GM19193 (cell line): ENCODE data around the gene CCKAR.

Source experiments
- POLR2A ChIP-seq: IDR thresholded peaks from 4 replicates; pipeline ENCODE4 v1.6.1; 2011; ENCODE audit not compliant: insufficient read depth, insufficient read length; ENCODE audit errors: extremely low read depth

CCKAR gene

DNA sequence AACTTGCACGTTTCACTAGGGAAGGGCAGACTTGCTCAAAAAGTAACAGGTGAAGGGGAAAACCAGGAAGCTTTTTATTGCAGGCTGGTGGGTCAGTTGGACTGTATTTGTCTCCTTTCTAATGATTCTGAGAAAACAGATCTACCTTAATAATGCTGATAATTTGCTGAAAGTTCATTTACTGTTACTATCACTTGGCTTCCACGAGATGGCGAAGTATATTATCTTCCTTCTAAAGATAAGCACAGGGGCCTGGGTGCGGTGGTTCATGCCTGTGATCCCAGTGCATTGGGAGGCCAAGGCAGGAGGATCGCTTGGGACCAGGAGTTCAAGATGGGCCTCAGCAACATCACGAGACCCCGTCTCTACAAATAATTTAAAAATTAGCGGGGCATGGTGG is 16.4 kb downstream of the CCKAR start:
- TF ChIP-seq POLR2A, result no peak

DNA sequence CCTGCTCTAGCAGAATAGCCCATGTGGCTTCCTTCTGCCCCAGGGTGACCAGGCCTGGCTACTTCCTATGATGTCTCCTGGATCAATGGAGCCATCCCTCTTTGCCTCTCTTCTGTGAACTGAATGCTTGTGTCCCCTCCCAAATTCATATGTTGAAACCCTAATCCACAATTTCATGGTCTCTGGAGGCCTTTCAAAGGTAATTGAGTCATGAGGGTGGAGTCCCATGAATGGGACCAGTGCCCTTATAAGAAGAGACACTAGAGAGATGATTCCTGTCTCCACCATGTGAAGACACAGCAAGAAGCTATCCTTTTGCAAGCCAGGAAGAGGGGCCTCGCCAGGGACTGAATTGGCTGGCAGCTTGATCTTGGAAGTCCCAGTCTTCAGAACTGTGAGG is 18.4 kb downstream of the CCKAR start:
- no peak for TF ChIP-seq POLR2A

DNA sequence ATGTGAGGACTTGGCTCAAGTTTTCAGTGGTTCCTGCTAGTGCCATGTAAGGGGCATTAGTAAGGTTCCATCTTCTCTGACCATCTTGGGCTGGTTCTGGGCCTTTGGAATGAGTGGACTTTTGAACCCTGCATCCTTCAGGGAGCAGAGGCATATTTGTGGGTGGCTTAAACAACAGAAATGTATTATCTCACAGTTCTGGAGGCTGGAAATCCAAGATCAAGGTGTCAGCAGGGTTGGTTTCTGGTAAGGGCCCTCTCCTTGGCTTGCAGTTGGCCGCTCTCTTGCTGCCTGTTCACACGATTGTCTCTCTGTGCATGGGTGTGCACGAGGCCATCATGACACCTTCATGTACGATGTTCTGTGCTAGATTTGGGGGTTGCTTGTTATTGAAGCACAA is 21.3 kb downstream of the CCKAR start:
- TF ChIP-seq POLR2A, result no peak

DNA sequence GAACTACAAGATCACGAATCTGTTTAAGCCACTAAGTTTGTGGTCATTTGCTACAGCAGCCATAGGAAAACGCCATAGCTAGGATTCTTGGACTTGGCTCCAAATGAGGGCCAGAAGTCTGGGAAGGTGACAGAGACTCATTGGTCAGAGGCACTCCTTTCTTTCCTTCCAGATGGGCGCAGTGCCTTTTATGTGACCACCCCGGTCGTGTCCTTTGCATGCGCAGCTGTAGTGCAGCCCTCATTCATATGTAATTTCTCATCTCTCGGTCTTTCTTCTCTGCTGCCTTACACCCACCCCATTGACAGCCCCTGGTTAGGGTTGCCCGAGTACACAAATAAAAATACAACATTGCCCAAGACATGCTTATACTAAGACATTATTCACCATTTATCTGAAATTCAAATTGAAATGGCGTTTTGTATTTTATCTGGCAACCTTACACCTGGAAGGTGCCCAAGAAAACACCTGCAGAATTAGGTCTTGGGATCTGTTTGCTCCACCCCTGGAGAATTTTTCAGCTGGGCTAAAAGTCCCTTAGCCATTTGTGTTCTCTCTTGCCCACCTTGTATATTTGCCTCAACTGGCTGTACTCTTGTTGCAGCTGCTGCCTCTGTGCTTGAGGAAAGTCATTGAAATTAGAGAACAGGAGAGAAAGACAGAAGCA is 21.9 kb downstream of the CCKAR start:
- no peak for TF ChIP-seq POLR2A

DNA sequence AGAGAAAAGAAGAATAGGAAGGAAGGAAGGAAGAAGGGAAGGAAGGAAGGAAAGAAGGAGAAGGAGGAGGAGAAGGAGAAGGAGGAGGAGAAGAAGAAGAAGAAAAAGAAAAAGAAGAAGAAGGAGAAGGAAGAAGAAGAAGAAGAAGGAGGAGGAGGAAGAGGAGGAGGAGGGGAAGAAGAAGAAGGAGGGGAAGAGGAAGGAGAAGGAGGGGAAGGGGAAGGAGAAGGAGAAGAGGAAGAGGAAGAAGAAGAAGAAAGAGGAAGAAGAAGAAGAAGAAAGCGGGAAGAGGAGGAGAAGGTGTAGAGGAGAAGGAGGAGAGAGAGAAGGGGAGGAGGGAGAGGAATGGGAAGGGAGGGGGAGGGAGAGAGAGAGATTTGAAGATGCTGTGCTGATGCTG is 22.6 kb downstream of the CCKAR start:
- no peak for TF ChIP-seq POLR2A

DNA sequence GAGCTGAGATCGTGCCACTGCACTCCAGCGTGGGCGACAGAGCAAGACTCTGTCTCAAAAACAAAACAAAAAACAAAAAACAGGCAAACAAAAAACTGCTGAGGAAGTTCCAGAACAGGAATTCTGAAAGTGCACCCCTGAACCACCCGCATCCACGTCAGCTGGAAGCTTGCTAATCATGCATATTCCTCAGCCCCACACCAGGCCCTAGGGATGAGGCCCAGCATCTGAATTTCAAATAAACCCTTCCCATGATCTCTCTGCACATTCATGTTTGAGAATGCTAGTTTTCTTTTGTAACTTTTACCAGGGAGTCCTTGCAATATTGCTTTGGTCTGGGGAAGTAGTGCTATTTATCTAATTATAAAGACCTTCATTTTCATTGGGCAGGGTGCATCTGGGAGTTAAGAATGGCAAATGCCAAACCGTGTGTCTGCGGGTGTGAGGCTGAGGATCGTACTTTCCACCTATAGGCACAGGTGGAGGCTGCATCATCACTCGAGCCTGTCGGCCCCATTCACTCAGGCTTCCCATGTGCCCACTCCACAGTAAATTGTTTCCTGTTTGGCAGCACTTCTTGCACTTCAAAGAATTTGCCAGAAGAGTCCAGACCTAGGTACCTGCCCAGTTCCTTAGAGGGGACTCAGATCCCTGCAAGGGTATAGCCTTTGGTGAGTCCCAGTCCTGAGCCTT is 23.6 kb downstream of the CCKAR start:
- TF ChIP-seq POLR2A, result no peak

DNA sequence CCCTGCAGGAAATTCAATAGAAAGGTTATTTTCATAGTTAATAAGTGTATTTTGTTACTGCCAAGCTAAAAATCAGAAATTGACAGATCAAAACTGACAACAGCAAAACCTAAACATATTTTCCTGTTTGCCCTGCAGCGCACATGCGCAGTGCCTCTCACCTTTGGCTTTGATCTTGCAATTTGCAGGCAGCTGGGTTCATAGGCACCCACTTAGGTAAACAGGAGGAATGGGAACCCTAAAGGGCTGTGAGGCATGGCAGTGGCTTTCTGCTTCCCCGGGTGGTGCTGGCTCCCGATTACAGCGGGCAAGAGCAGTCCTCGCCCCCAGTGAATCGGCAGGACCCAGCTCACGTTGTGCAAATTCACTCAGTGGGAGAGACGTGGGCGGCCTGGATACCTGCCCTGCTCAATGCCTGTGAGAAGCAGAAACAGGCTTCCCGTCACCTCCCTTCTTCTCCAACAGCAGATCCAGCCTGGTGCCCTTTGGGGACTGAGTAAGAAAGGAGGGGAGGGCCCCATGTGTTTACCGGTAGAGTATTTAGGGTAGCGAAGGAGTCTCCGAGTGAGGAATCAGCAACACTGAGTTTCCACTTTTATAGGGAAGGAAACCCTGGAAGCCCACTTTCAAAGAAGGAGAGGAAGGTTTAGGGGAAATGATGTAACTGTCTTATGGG is 25.7 kb downstream of the CCKAR start:
- no peak for TF ChIP-seq POLR2A

DNA sequence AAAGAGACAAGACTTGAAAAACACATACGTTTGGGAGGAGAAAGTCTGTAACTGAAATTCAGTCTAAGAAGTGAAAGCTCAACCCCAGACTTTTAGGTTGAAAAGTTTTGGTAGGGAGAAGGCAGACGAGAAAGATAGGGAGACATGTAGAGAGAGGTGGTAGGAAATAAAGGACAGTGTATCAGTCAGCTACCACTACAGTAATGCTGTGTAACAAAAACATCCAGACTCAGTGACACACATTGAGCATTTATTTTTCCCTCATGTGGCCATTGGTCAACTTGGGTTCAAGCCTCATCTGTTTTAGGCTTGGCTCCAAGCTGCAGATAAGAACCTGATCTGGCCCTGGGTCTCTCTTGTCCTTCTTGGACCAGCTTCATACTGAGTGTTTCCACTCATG is 26.9 kb downstream of the CCKAR start:
- no peak for TF ChIP-seq POLR2A

DNA sequence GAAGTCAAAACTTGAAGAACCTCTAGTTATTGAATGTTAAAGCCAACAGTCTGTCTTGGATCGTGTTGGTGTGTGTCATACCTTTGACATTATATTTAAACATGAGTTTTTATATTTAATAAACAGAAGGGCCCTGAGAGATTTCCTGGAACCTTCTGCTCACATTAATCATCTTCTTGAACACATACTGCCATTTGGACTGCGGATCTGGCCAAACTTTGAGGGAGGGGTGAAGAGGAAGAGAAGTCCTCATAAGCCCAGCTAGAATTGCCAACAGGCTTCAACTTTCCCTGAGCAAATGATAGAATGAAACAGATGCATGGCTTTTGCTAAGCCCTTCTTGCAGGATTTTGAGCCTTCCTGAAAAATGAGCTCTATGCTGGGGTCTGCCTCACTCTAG is 27.4 kb downstream of the CCKAR start:
- TF ChIP-seq POLR2A, result no peak

DNA sequence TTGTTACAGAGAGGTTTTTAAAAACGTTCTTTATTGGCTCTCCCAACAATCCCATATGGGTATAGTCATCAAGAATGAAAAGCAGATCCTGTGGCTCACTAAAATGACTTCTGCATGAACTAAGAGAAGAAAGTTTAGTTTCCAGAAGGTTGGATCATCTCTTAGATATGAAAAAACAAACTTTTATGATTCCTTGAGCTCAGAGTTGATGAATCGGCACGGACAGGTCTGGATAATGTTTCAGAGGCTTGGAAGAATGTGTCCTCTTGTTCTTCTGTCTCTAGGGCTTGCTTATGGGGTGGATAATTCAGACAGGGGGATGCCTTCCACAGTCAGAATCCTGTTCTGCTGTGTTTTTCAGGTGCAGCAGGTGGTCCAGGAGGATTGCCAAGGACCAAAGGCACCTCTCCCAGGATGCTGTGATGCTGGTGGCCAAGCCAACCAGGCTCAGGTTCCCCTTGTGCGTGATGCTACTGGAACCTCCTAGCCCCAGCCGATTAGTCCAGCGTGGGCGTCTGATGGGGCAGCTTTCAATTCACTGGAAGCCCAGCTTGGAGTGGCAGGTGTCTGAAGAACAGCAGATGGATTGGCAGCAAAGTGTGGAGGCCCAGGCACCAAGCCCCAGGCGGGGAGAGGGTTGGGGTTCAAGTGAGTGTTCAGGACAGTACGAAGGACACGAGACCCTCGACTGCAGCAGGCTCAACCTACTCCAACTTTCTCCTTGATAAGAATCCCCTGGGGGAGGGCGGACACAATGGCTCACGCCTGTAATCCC is 30.3 kb downstream of the CCKAR start:
- no peak for TF ChIP-seq POLR2A

DNA sequence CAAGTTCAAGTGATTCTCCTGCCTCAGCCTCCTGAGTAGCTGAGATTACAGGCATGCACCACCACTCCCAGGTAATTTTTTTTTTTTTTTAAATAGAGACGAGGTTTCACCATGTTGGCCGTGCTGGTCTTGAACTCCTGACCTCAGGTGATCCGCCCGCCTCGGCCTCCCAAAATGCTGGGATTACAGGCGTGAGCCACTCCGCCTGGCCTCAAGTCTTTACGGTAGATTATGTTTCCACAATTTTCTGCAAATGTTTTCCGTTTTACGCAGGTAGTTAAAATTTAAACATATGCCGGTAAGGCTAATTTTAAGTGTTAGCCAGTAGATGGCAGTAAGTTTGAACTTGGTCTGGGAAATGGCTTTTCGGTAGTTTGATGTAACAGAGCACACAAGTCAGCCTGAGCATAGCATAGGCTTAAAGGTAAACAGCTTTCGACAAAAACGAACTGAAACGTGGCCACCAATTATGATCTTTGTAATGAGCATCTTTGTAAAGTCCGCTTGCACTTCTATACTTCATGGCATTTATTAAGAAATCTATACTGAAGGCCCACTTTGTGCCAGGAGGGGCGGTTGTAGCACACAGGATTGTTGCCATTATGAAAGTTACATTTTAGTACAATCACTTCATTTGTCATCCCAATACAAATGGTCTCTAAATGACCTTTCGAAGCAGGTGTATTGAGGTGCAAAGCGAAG is 31.1 kb downstream of the CCKAR start:
- no peak for TF ChIP-seq POLR2A

DNA sequence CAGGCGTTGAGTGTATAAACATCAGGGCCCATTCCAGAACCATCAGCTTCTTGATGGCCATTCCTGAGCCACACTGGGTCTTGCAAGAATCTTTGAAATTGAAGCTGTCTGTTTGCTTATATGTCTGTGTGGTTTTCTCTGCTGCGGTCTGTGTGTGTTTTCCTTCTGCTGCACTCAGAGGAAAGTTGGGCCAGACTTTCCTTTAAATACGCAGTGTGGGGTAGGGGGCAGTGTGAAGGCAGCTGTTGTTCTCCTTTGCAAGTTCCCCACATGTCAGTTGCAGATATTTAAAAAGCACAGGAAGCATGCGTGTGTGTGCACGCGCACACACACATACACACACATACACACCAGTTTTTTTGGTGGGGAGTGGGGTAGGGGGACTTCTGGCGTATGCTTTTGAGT is 32.1 kb downstream of the CCKAR start:
- no peak for TF ChIP-seq POLR2A

DNA sequence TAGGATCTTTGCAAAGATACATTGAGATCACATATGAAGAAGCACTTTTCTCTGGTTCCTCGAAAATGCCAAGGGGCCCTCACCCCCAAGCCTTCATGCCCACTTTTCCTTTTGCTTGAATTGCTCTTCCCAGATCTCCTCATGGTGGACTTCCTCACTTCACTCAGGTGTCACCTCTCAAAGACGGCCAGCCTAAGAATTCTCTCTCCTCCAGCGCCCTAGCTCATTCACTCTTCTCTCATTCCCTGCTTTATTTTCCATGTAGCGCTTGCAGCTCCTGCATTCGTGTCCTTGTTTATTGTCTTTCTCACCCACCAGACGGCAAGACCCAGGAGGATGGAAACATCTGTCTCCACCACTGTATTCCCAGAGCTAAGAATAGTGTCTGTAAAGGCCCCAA is 32.9 kb downstream of the CCKAR start:
- no peak for TF ChIP-seq POLR2A

DNA sequence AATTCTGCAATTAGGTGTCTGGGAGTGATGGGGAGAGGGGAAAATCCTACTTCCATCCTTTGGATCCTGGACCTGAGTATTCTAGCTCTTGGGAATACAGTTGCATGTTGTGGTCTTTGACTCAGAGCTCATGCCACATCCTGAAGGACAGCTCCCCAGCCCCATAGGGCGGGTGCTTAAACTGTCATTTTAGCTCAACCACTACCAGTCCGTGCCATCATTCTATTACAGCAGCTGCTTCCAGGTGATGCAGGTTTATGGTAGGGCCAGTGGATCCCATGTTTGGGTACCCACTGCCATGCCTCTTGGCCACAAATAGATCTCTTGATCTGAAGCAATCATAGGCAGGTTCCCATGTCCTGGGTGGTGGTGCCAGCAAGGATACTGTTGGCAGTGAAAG is 34.7 kb downstream of the CCKAR start:
- TF ChIP-seq POLR2A, result no peak

DNA sequence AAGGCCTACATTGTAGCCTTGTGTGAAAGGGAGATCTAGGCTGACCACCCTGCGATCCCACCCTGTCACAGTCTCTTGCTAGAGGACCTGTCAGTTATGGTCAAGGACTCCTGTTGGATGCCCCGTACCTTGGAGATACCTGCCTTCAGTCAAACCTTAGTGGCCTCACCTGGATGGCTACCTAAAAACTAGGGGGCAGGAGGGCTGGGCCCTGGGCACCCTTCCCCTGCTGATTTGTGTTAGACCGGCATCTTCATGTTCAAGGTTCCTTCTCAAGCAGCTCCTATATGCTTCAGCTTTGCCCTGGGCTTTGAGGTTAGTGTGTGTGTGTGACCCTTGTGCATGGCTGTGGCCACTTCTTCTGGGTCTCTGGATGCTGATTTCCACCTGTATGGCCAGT is 35.3 kb downstream of the CCKAR start:
- TF ChIP-seq POLR2A, result no peak
